Common myeloid progenitor, CD34-positive (primary cell): ENCODE results near the gene CUL7.

Experiments used
- CTCF ChIA-PET: fragments of 350-600 bp; sonication (Branson Sonifier 250); formaldehyde crosslinking; loops from one replicate; lab custom pipeline; 2021; ENCODE audit warnings: antibody characterized with exemption; lab: Charles Lee
- POLR2A ChIA-PET: fragments of 350-600 bp; sonication (Branson Sonifier 250); formaldehyde crosslinking; loops from one replicate; lab custom pipeline; 2021; ENCODE audit warnings: antibody characterized with exemption; lab: Charles Lee
- DNase-seq, 3 donors: peaks; one replicate each; pipeline versions ENCODE4 v3.0.0 to v3.0.0-alpha.2; 2013
- H3K27ac ChIP-seq, 2 experiments: 1 replicate in 1 of 2; 2 replicates in 1 of 2; pipeline ENCODE4 v1.7.0; 2013; ENCODE audit warnings: inconsistent platforms in 2 of 2, low read length in 2 of 2, mild to moderate bottlenecking in 2 of 2, low read depth in 1 of 2, moderate library complexity in 1 of 2; ENCODE audit not compliant: severe bottlenecking in 2 of 2, insufficient read depth in 1 of 2, poor library complexity in 1 of 2
- H3K27me3 ChIP-seq, 5 experiments: replicated peaks in 2 of 5; 1 replicate in 3 of 5; 2 replicates in 2 of 5; pipeline versions ENCODE4 v1.6.1 to v1.7.0; 2013; ENCODE audit warnings: low read length in 4 of 5, mild to moderate bottlenecking in 2 of 5, moderate library complexity in 2 of 5, inconsistent platforms in 1 of 5; ENCODE audit not compliant: insufficient read depth in 5 of 5, control insufficient read depth in 4 of 5
- H3K36me3 ChIP-seq, 4 experiments: 1 replicate in 2 of 4; 2 replicates in 2 of 4; pipeline versions ENCODE4 v1.6.1 to v1.7.0; 2013; ENCODE audit warnings: low read length in 3 of 4, control low read depth in 1 of 4, mild to moderate bottlenecking in 1 of 4; ENCODE audit not compliant: control insufficient read depth in 4 of 4, insufficient read depth in 4 of 4
- H3K4me1 ChIP-seq, 4 experiments: 1 replicate in 3 of 4; 2 replicates in 1 of 4; pipeline versions ENCODE4 v1.6.1 to v1.7.1; 2013; ENCODE audit warnings: low read length in 3 of 4, mild to moderate bottlenecking in 3 of 4, control low read depth in 1 of 4, inconsistent platforms in 1 of 4, moderate library complexity in 1 of 4; ENCODE audit not compliant: control insufficient read depth in 4 of 4, insufficient read depth in 4 of 4; ENCODE audit errors: control extremely low read depth in 1 of 4
- H3K4me3 ChIP-seq, 7 experiments: 1 replicate in 4 of 7; 2 replicates in 3 of 7; pipeline versions ENCODE4 v1.5.1 to v1.7.0; 2013; ENCODE audit warnings: mild to moderate bottlenecking in 7 of 7, low read length in 6 of 7, moderate library complexity in 6 of 7, inconsistent platforms in 2 of 7, low read depth in 2 of 7, control low read depth in 1 of 7; ENCODE audit not compliant: insufficient read depth in 4 of 7, control insufficient read depth in 1 of 7; ENCODE audit errors: extremely low read depth in 1 of 7
- H3K9me3 ChIP-seq, 5 experiments: 1 replicate in 4 of 5; 2 replicates in 1 of 5; pipeline versions ENCODE4 v1.6.1 to v1.7.1; 2013; ENCODE audit warnings: low read length in 4 of 5, mild to moderate bottlenecking in 2 of 5, inconsistent platforms in 1 of 5, low read depth in 1 of 5, moderate library complexity in 1 of 5; ENCODE audit not compliant: control insufficient read depth in 4 of 5, insufficient read depth in 2 of 5; ENCODE audit errors: control extremely low read depth in 1 of 5
- WGBS: methylation state at CpG from one replicate; pipeline ENCODE4 v1.1.5; 2013; ENCODE audit not compliant: insufficient coverage; 5-methylcytosine and 5-hydroxymethylcytosine counted together

Gene CUL7

GRCh38 chr6:43040542-43041257 is 13.0 kb downstream of the CUL7 start:
- 94% methylated on average over 11 of the region's 18 CpGs for WGBS
- H3K9me3 ChIP-seq, result no peaks in the 10 kb centered on the region
- CTCF ChIA-PET, result interaction anchor here (1.4 kb wide), 1 partner anchor 103 kb away, joined by 3 read pairs; no protein-coding TSS in a partner anchor
- H3K27me3 ChIP-seq, result no peaks in the 10 kb centered on the region
- H3K36me3 ChIP-seq, result peaks cover 4 to 81% (median 55%) of the 10 kb centered on the region in 4 experiments
- no peak for DNase-seq
- POLR2A ChIA-PET, result no interaction called here
- H3K27ac ChIP-seq, result no peak overlapping the region
- peaks cover 0 to 5% (median 0%) of the 10 kb centered on the region in 4 experiments for H3K4me1 ChIP-seq
- no peak overlapping the region for H3K4me3 ChIP-seq

GRCh38 chr6:43038727-43039126 is 14.9 kb downstream of the CUL7 start:
- Histone ChIP-seq H3K36me3 (peaks cover 6 to 80% (median 50%) of the 10 kb centered on the region in 4 experiments), H3K4me1 (peaks cover 0 to 5% (median 0%) of the 10 kb centered on the region in 4 experiments), H3K27me3 (no peaks in the 10 kb centered on the region), H3K27ac (no peak overlapping the region), H3K9me3 (no peaks in the 10 kb centered on the region), H3K4me3 (no peak overlapping the region)
- CTCF ChIA-PET, result interaction anchor here (0.8 kb wide), 1 partner anchor 42 kb away, joined by 3 read pairs; no protein-coding TSS in a partner anchor
- POLR2A ChIA-PET, result no interaction called here
- 99% methylated on average over 9 of the region's 9 CpGs for WGBS
- DNase-seq, result no peak

- DNase-seq, result no peak
- ChIA-PET POLR2A (no interaction called here), CTCF (no interaction called here)
- Histone ChIP-seq H3K27ac (no peak overlapping the region), H3K9me3 (no peaks in the 10 kb centered on the region), H3K27me3 (no peaks in the 10 kb centered on the region), H3K4me1 (peaks cover 0 to 5% (median 0%) of the 10 kb centered on the region in 4 experiments), H3K4me3 (no peak overlapping the region), H3K36me3 (peaks cover 6 to 78% (median 46%) of the 10 kb centered on the region in 4 experiments)
- 100% methylated on average over 8 of the region's 9 CpGs for WGBS
Observed at GRCh38 chr6:43037706-43038105, 15.9 kb downstream of the CUL7 start.

GRCh38 chr6:43037197-43037596 is 16.5 kb downstream of the CUL7 start:
- 96% methylated on average over 5 of the region's 5 CpGs for WGBS
- POLR2A ChIA-PET, result no interaction called here
- no peak overlapping the region for H3K4me3 ChIP-seq
- peaks cover 6 to 79% (median 48%) of the 10 kb centered on the region in 4 experiments for H3K36me3 ChIP-seq
- H3K4me1 ChIP-seq, result peaks cover 0 to 5% (median 0%) of the 10 kb centered on the region in 4 experiments
- no peak overlapping the region for H3K27ac ChIP-seq
- CTCF ChIA-PET, result interaction anchor here (0.6 kb wide), 1 partner anchor 57 kb away, joined by 4 read pairs; no protein-coding TSS in a partner anchor
- no peak for DNase-seq
- H3K9me3 ChIP-seq, result no peaks in the 10 kb centered on the region
- H3K27me3 ChIP-seq, result no peaks in the 10 kb centered on the region

- ChIA-PET POLR2A (no interaction called here), CTCF (interaction anchor here (0.6 to 1.1 kb wide), 2 partner anchors 58 to 137 kb away, joined by 3 to 4 read pairs; no protein-coding TSS in a partner anchor)
- H3K9me3 ChIP-seq, result no peaks in the 10 kb centered on the region
- no peak overlapping the region for H3K27ac ChIP-seq
- DNase-seq, result no peak
- 94% methylated on average over 8 of the region's 9 CpGs for WGBS
- H3K4me3 ChIP-seq, result no peak overlapping the region
- no peaks in the 10 kb centered on the region for H3K27me3 ChIP-seq
- H3K36me3 ChIP-seq, result peaks cover 4 to 82% (median 49%) of the 10 kb centered on the region in 4 experiments
- H3K4me1 ChIP-seq, result peaks cover 0 to 5% (median 0%) of the 10 kb centered on the region in 4 experiments
Observed at GRCh38 chr6:43036712-43037111, 16.9 kb downstream of the CUL7 start.

GRCh38 chr6:43035495-43036194 is 18.0 kb downstream of the CUL7 start:
- H3K27ac ChIP-seq, result no peak overlapping the region
- no peaks in the 10 kb centered on the region for H3K9me3 ChIP-seq
- POLR2A ChIA-PET, result interaction anchor here (0.6 kb wide), 1 partner anchor 60 kb away, joined by 3 read pairs; no protein-coding TSS in a partner anchor
- CTCF ChIA-PET, result interaction anchor here (0.9 to 1.1 kb wide), 3 partner anchors 9 to 136 kb away, joined by 3 read pairs; partner anchors contain the start of gene CUL7
- peaks cover 2 to 76% (median 50%) of the 10 kb centered on the region in 4 experiments for H3K36me3 ChIP-seq
- DNase-seq, result no peak
- H3K4me1 ChIP-seq, result peaks cover 0 to 5% (median 0%) of the 10 kb centered on the region in 4 experiments
- H3K4me3 ChIP-seq, result no peak overlapping the region
- H3K27me3 ChIP-seq, result no peaks in the 10 kb centered on the region
- 95% methylated on average over 3 of the region's 4 CpGs for WGBS
